Left cardiac atrium (tissue), 4 donors: Measurements from ENCODE around the gene PPP2R5E. TPM values are rescaled to one million over a fixed set of nuclear protein-coding genes. Genes with fewer than 3 reads are reported as not detected.
A peak's percentile ranks its signal among the peaks of the same experiment; 100 is the strongest.

ENCODE experiments used
- ATAC-seq, 2 donors: fragments of 200-7000 bp; cut with Tn5 transposase; one replicate each; pipeline ENCODE4 v1.9.1; 2020; ENCODE audit warnings: mild to moderate bottlenecking in 2 of 2, moderate library complexity in 2 of 2
- DNase-seq: peaks from one replicate; pipeline ENCODE4 v3.0.0-alpha.2; 2020
- intact Hi-C, 2 donors: fragments of 100-400 bp; cut with DNase I; formaldehyde crosslinking; loops; one replicate each; pipeline versions ENCODE4 v1.14.1 to v1.15.1; 2022 to 2023
- total RNA-seq, 2 donors: library from RNA; stranded (reverse); fragmentation: NEBNext Ultra II Directional; extraction: Animal tissue kit (Norgen Biotek cat#: 25700); gene quantifications; one replicate each; pipeline ENCODE4 v1.2.1, GENCODE V29; 2021
- donor health status: DM: no; HTN: yes; CAD: no.
- donor health status: DM: no; HTN: yes; CAD: no; lungs with severe emphysema.
- donor health status: DM: yes; HTN: yes; CAD: no.
- donor health status: Dilated cardiomyopathy.

The PPP2R5E gene
- total RNA-seq, 2 donors from 2014 or later = 33.4 to 36.6 TPM

DNA sequence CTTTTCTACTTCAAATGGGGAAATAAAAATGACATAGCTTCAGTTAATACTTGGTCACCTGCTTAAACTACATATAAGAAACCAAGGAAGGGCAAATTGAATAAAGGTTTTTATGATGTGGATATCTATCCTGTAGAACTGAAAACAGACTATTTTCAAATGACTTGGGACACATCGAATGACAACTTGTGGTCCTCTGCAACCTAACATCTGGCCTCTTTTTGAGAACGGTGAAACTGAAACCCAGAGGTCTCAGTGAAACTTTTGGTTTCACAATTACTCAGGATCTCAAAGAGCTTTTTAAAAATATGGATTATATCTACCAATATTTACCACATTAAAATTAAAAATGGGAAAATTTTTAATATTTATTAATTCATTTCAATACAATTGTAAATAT is 65.2 kb downstream of the PPP2R5E start:
- DNase-seq (no peak), ATAC-seq (no peak)
- intact Hi-C loops = no loop called here

DNA sequence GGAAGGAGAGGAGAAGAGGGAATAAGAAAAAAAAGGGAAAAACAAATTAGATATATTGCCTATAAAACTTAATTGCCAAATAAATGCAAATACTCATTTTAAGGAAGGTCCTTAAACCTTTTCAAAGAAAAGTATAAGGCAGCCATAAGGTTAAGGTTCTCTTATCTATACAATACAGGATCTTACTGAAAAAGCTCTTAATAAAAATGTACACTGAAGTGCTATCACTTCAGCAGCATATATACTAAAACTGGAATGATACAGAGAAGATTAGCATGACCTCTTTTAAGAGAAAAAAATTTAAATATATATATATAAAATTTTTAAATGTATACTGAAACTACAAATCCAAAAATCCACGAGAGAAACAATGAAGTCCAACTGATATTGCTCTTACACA is 65.6 kb downstream of the PPP2R5E start:
- intact Hi-C loops = no loop called here
- ATAC-seq (no peak), DNase-seq (no peak)

DNA sequence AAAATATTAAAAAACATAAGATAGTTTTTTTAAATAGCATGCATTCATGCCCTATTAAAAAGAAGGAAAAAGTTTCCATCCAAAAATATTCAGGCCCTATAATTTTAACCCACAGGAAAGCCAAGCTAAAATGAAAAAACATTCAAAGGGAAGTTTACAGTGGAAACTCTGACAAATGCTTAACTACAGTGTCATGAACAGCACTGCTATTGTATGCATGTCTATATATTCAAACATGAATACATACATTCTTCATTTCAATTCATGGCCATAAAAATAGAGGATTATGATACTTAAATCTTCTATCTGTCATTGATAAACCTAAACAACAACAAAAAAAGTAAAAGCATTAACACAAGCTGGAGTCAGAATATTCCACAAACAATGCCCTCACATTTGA is 67.4 kb downstream of the PPP2R5E start:
- intact Hi-C loops = no loop called here
- DNase-seq (no peak), ATAC-seq (no peak)

DNA sequence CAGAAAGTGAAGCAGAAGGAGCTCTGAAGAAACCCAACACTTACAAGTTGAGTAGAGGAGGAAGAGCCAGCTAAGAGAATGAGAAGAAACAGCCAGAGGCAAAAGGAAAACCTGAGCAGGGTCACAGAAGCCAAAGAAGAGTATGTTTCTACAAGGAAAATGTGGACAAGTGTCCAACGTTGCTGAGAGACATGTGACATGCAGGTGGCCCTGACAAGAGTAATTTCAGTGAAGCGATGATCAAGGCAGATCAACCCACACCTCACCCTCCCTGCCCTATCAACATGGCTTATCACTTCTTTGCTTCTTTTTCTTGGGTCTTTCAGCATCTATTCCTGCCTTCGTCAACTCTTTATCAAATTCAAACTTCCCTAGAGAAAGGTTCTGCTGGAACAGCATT is 68.3 kb downstream of the PPP2R5E start:
- DNase-seq = no peak
- intact Hi-C loops = no loop called here
- no peak for ATAC-seq

DNA sequence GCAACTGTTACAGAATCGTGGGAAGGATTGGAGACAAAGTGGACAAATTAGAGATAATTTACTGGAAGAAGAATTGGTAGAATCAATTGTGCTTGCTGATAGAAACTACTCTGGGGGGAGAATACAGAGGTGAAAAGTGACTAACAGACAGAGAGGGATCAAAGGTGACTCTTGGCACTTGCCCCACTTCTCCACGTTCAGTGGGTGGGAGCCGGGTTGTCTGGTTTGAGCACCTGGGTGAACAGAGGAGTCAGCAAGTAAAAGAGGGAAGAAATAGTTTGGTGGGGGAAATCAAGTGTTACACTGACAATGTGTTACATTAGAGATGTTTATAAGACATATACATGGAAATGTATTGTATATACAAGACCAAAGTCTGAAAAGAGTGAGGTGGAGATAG is 69.1 kb downstream of the PPP2R5E start:
- ATAC-seq (no peak), DNase-seq (no peak)
- intact Hi-C loops = no loop called here

DNA sequence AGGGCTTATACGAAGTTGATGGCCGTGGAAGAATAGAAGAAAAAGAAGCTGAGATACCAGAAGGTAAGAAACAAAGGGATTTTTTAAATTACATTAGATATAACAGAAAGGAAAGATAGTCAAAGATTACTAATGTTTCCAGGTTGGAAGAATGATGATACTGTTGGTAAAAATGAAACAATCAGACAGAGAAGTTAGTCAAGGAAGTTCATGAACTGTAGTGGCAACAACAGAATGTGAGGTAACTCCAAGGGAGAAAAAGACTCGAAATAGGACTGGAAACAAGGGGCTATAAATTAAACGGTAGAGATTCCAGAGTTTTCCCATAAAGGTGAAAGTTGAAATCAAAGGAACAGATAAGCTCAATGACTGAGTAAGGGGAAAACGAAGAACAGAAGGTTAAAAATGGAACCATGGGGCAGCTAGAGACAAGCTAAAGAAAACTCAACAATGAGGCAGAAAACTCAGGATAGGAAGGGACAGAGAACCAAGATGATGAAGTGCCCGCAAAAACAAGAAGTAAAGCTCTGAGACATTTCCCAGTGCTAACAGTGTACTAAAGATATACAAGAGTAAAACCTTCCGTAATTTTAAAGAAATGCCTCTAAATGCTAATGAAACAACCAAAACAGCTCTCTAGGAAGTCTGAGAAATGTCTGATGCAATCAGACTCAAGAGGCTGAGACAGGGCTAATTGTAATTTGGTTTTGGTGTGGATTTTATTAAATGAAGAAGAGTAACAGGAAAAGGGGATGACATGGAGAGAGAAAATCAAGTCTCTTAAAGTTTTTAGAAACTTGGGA is 70.0 kb downstream of the PPP2R5E start:
- ATAC-seq (no peak), DNase-seq (no peak)
- intact Hi-C loops = no loop called here

DNA sequence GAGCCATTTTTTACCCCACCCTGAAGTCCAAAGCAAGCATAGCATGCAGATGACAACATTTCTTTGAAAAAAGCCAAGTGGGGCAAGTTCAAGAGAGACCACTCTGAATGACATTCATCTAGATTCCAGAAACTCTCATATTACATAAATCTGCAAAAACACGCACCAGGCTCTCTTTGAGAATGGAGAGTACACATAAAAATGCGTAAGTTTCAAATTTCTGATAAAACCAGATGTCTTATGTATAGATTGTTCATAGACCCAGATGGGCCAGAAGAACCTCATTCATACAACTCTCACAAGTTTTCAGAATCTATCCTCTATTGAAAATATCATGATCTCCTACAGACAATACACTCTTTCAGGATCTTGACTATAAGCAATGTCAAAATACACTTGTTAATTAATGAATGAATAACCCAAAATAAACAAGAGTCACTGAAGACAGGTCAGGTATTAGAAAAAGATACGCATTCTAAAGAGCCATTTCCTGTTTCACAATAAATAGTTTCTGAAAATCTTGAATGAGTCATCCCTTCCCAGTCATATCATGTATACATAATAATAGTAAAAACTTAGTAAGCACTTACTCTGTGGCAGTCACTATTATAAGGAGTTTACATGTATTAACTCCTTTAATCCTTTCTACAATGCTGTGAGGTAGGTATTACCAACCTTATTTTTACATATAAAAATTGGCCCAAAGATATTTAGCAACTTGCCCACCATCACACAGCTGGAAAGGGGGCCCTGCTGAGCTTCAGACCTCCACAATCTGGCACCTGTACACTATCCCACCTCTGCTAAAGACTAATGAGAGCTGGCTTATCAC is 72.0 kb downstream of the PPP2R5E start:
- intact Hi-C loops = no loop called here
- DNase-seq = no peak
- ATAC-seq = peak in 1 of 2 donors; percentile 80

DNA sequence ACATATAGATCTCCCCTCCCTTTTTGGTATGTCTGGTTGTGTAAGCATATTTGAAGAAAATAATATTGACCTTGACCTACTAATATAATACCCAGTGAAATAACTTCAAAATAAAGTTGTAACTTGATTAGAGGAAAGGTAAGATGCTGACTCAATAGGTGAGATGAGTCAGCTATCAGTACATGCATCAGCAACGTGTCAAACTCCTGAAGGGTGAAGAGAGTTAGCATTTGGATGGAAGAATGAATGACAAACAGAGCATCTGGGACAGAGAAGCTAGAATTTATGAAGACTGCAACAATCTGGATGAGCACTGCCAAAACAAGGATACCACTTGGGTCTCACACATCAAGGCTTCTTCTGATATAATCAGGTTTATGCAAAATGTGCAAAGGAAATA is 74.9 kb downstream of the PPP2R5E start:
- no peak for DNase-seq
- no peak for ATAC-seq
- intact Hi-C loops = no loop called here

DNA sequence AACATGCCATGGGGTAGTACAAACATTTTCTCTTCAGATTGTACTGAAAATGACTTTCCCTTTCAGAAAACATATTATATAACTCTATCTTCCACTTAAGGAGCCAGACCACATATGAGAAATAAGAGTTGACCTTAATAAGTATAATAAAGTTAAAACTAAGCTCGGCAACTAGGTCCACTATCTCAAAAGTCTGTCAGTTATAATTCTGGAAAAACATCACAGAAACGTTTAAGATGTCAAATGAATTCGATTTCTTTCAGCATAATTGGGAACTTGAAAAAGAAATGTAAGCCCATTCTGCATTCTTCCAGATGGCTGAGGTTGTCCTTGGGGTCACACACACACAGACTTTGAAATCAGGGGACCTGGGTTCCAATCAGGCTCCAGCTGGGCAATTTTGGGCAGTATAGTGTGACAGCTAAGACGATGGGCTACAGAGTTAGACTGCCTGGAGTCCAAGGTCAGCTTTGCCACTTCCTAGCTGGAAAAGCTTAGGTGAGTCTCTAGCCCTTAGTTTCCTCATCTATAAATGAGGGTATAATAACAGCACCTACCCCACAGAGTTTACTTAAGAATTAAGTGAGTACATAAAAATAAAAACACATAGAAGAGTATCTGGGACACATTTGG is 75.6 kb downstream of the PPP2R5E start:
- DNase-seq (no peak), ATAC-seq (no peak)
- intact Hi-C loops = no loop called here

DNA sequence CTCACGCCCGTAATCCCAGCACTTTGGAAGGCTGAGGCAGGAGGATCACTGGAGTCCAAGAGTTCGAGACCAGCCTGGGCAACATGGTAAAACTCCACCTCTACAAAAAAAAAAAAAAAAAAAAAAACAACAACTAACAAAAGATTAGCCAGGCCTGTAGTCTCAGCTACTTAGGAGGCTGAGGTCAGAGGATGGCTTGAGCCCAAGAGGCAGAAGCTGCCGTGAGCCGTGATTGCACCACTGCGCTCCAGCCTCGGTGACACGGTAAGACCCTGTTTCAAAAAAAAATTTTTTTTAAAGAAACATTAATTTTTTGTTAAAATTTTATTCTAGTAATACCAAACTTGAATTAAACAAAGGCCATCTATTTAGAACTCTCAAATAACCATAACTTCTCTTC is 77.8 kb downstream of the PPP2R5E start:
- ATAC-seq (peak in 1 of 2 donors; percentile 37), DNase-seq (no peak)
- intact Hi-C loops = no loop called here

DNA sequence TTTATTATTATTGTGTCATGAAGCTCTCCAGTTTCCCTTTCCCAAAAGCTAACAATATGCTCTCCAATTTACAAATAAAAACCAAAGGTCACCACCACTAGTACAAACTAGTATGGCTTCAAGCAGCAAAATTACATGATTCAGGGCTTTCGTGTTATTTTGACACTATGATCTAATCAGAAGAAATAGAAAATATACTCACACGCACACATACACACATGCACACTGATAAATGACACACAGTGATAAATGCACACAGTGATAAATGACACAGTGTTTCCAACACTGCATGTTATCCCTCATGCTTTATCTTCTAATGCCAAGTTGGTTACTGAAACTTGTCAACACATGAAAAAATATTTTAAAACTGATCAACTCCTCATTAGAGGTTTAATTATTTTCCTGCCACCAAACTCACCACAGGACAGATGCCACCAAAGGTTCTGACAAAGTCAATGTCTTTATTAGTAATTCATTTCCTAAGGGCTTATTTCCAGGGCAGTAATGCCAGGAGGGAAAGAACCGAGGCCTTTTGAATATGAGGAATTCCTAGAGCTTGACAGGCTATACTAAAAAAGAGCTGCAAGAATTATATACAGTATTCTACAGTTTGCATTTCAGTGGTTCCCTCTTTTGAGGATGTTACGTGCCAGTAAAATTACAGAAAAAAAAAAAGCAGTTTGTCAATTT is 82.4 kb downstream of the PPP2R5E start:
- intact Hi-C loops = no loop called here
- ATAC-seq (no peak), DNase-seq (no peak)

DNA sequence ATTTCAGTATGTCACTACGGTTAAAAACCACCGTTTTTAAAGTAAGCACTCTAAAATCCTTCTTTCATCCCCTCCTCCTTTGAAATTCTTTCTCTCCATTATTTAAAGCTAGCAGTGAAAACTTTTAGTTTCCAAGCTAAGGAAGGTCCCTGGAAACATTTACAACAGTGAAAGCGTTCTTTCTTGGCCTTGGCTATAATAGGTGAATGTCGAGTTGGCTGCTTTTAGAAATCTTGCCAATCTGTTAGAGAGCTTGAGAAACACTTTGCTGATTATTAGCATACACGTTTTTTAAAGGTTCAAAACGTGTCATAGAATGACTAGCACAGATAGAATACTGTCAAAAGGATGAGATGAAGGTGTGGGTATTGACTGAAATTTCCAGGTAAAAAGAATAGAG is 83.4 kb downstream of the PPP2R5E start:
- intact Hi-C loops = no loop called here
- DNase-seq = no peak

DNA sequence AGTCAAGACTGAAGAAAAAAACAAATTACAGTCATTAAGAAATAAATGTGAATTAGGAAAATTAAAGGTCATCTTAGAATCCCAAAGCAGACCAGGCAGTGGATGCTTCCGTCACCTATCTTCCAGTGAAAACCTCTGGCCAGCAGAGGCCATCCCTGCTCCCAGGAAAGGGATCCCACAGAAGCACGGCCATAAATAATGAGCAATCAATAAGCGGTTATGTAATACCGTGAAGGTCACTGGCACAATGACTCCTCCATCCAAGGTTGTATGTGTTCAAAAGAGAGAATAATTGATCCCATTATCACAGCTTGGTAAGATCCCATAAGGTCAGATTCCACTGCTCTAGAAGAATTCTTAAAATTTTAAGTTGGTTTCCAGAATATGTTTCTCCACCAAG is 85.7 kb downstream of the PPP2R5E start:
- DNase-seq (no peak), ATAC-seq (no peak)
- intact Hi-C loops = no loop called here

More for the DNA sequence above, 83.4 kb downstream of the PPP2R5E start:
- ATAC-seq = no peak

DNA sequence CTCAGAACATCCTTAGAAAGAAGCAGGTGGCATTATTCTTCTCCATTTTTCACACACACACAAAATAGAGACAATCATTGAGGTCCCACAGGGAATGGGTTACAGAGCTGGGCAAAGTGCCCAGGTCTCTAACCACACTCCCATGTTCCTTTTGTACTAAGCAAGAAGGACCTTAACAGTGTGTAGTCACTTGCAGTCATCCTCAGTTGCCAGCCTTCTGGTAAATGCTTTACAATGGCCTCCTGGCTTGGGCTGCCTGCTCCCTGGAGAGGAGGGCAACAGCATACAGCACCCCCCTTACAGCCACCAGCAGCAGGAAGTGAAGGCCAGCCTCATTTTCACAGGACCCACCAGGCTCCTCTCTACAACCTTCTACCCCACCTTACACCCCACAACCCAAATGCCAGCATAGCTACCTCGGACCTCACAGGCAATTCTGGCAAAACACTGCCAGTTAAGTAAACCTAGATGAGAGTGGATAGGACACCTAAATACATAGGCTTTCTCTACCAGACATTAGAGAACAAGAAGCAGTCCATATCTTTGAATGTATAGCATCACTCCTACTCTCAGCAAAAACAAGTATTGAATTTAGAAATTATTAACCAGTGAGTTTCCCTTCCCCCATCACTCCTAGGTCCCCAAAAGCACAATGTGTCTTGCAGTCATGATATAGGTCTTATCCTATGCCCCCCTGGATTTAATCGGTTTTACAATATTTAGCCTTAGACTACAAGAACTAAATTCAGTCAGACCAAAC is 88.1 kb downstream of the PPP2R5E start:
- intact Hi-C loops = no loop called here
- DNase-seq = no peak
- ATAC-seq = peak; percentile 23 to 26

DNA sequence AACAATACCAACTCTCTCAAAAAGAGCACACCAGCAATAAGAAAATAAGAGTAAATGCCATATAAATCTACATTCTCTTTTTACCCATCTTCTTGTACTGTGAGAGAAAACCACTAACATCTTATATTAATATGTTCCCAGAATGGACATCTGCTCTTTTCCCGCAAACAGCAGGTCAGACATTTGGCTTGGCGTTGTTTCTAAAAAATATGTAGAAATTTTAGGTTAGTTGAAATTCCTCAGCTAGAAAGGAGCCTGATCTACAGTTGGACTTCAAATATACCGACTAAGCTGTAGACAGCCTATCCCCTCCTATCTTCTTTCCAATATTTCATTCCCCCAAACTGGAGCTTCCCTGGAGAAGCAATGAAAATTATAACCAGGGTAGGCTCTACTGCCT is 88.7 kb downstream of the PPP2R5E start:
- ATAC-seq = no peak
- DNase-seq = no peak
- intact Hi-C loops = no loop called here

DNA sequence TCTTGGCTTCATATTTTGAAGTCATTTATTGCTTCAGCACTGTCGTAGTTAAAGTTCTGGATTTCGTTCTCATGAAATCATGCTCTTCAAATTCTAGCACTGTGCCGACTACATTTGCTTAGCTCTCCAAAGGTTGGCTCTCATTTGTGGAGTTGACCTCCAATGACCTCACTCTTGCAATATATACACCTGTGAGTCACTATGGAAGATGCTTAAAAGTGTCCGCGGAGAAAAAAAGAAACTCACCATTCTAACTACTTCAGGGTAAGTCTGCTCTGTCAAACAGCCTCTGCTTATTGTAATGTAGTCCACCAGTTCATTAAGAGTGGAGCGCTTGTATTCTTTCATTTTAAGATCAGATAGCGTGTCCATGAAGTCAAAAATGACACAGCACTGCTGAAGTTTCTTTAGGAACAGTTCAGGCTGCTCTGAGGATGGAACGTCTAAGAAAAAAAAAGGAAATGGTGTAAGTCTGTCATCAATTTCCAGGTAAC is 89.7 kb downstream of the PPP2R5E start:
- ATAC-seq = peak; percentile 19 to 55
- intact Hi-C loops = no loop called here
- DNase-seq = no peak

DNA sequence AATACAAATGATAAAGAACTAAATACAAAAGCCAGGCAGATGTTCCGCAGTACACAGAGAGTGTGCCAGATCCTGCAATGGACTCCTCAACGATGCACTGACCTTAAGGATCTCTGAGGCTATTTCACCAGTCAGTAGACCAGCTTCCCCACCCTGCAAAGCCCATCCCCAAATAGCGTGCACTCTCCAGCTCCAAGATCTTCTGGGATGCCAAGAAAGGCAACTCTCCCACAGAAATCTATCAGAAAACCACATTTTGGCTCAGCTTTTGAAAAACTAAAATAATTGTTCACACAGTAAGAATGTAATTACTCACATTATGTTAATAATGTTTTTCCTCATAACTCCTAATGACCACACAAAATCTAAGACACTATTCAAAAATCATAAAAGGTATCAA is 90.4 kb downstream of the PPP2R5E start:
- DNase-seq (no peak), ATAC-seq (peak in 1 of 2 donors; percentile 45)
- intact Hi-C loops = no loop called here

DNA sequence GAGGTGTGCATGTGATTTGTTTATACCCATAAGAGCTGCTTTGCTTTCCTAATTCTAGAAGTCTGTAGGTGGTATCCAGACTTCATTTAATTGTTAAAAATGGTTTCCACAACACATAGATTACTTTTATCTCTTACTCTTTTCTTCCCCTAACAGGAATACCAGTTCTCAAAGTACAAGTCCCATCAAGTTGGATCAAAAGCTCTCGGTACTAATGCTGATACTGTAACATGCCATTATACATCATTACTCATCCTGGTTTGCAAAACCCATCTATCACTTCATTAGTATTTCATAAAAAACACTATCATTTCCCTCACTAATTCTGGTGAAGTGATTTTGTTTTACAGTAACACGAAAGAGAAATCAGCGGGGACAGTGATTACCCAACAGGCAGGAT is 94.3 kb downstream of the PPP2R5E start:
- DNase-seq (no peak), ATAC-seq (no peak)
- intact Hi-C loops = no loop called here

DNA sequence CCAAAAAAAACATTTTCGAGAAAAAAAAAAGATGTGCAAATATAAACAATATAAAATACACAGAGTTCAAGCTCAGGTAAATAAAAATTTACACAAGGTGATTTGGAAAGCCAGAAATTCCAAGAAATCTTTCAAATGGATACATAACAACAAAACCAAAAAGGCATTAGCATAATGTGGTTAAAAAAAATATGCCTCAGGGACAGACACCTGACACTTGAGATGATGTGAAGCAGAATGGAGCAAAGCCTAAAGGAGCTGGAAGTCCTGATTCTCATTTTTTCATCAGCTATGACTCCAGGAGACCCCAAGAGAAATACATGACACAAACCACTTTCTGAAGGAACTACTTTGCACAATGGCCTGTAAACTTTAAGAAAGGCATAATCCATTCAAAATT is 98.6 kb downstream of the PPP2R5E start:
- no peak for ATAC-seq
- DNase-seq = no peak
- intact Hi-C loops = no loop called here
